DMS153 (cell line): Measurements from ENCODE around the gene NDC80.
"Not testable (repeated sequence)": the region's sequence is repeated elsewhere in the genome, so short reads cannot be mapped to it uniquely, and the experiment has no call there.

ENCODE experiments used
- DNase-seq: peaks from one replicate; lab custom pipeline; 2025; lab: John Stamatoyannopoulos, UW

NDC80 gene

GRCh38 chr18:2627821-2628276 lies 56.5 kb downstream of the NDC80 start:
- DNase-seq, result no peak

DNA sequence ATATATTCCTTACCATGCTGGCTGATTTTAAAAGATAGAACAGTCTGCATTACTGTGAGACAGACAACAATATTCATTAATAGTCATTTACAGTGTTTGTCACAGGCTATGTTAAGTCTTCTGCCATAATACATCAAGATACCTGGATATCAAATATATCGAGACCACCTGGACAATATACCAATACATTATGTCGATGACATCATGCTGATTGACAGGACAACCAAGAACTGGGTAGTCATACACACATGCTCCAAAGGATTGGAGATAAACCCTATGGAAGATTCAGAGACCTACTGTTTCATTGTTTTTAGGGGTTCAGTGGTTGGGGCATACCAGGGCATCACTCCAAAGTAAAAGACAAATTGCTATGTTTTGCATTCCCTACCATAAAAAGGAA lies 57.6 kb downstream of the NDC80 start:
- no peak for DNase-seq

DNA sequence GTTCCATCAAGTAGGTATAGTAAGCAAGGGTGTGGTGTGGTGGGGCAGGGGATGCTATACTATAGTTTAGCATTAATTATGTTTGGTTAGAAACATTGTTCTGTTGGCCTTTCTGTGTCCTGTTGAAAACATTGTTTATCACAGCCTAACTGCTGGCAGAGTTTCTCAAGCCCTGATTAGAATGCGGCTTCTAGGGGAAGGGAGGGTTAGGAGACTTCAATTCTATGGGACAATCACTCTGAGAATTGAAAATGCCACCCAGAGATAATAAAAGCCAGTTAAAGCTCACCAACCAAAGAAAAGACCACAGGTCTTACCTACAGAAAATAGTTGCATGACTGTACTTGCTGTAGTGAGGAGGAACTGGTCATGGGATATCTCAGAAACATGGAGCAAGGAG lies 64.2 kb downstream of the NDC80 start:
- DNase-seq, result no peak

- no peak for DNase-seq
Measured at GRCh38 chr18:2636126-2636631, 64.8 kb downstream of the NDC80 start.

GRCh38 chr18:2641638-2642037 lies 70.3 kb downstream of the NDC80 start:
- no peak for DNase-seq

DNA sequence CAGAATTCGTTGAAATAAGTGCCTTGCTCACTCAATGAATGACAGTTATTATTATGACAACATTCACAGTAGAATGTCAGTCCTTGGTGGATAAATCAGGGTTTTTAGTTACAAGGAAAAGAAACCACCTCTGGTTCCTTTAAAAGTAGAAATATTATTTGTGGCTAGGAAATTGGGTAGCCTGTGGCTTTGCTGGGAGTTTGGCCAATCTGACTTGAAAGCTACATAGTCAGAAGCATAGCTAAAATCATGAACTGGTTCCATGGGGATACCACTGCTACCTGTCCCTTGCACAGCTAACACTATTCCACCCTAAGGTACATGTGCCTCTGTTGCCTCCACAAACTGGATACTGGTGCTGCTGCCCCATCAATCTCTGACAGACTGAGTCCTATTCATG lies 71.4 kb downstream of the NDC80 start:
- no peak for DNase-seq

DNA sequence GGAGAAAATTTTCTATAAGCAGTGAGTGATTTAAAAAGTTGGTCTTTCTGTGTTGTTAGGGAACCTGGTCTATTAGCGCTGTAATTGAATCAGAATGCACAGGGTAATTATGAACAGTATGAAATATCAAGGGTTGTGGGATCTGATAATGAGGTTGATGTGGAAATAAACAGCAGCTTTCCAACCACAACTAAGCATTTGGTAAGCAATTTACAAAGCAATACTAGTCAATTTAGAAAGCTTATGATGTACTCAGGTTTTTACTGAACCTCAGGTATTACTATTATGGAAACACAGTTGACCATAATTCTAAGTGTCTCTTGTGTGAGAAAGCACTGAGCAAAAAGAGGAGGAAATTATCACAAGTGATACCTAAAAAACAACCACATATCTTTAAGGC lies 73.2 kb downstream of the NDC80 start:
- no peak for DNase-seq

DNA sequence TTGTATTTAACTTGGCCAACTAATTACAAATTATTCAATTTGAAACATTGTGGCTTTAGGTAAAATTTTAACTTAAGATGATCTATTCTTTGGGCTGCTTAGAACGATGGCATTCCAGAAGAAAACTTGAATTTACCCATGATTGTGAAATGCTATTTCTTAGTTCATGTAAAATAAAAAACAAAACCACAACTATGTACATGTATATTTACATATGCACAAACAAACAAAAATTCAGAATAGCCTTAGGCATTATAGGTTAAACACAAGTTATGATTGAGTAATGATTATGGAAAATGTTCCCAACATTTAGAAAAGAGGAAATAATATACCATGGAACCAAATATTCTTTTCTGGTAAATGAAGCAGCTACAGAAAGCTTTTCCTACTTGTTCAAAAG lies 80.6 kb downstream of the NDC80 start:
- no peak for DNase-seq

- DNase-seq, result no peak
Measured at GRCh38 chr18:2653467-2653866, 82.1 kb downstream of the NDC80 start.

- no peak for DNase-seq
Measured at GRCh38 chr18:2654169-2654927, 83.0 kb downstream of the NDC80 start.

DNA sequence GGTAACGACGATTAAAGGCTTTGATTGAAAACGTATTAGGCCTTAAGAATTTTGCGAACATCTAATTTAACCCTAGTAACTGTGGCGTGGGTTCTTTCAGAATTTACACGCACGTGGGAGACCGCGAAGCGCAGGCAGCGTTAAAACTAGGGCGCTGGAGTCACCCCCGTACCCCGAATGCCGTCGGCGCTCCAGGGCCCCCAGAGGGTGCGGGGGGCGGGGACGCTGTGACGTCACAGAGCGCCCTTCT lies 83.5 kb downstream of the NDC80 start:
- no peak for DNase-seq

DNA sequence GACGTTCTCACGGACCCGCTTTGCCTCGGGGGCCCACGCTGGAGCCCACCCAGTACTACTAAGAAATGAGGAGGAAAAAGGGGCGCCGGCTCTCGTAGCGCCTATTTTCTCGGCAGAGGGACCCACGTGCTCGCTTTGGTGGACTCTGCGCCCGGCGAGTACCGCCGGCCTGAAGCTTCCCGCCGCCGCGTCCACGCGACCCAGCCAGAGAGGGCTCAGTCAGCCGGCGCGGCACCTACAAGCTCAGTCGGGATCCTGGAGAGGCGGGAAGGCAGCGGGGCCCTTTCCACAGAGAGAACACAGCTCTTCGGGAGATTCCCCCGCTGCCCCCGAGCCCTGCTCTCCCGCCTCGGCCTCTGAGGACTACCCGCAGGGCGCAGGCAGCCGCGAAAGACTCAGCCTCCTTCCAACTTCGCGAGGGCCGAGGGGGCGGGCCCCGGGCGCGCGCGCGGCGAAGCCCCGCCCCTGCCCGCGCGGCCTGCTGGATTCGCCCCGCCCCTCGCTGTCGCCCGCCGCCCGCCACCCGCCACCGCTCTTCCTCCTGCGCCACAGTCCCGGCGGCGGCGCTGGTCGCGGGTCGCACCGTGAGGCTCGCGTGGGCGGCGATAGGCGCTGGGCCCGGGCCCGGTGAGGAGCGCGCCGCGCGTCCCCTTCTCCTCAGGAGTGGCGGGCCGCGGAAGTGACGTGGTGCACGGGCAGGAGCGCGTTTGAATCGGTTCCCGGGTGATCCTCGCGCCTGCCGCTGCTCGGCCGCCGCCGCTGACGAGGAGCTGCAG lies 84.0 kb downstream of the NDC80 start, which contains the start of gene SMCHD1:
TSS of gene SMCHD1 (plus strand) at position 549 of the 776 bp plus-strand sequence. CDS start 350 bp downstream, outside the sequence.
- DNase-seq, result peak; percentile 2

DNA sequence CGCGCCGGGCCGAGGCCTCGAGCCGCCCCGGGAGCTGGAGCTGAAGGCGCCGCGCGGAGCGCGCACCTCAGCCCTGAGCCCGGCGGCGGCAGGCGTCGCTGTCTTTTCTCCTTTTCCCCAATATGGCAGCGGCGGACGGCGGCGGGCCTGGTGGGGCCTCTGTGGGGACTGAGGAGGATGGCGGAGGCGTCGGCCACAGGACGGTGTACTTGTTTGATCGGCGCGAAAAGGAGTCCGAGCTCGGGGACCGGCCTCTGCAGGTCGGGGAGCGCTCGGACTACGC lies 84.5 kb downstream of the NDC80 start:
- DNase-seq, result no peak

DNA sequence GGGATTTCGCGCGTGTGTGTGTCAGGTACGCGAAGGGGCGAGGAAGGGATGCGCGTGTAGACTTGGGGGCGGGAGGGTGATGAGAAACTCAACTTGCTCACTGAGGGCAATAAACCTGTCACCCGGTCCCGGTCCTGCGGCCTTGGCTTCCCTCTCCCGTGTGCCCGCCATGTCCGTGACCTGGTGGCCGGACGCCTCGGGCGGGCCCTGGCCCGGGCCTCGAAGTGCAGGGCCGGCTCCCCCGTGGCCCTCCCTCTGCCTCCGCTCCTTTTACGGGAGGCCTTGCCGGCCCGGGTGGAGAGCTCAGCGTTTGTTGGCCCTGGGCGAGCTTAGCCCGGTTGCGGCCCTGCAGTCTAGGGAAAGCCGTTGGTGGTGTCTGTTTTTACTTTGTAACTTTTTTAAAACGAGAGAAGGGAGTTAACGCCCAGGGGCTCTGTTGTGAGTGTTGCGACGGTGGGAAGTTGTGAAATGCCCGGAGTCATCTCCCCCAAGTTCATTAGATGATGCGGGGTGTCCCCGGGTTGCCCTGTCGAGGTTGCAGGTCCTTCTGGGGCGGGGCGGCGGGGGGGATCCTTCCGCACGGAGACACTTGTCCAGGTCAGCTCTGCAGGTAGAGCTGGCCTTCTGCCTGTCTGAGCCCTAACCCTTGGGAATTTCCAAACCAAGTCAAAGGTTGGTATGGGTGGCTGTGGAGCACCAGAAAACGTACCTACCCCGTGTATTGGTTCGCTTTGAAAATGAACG lies 85.1 kb downstream of the NDC80 start:
- DNase-seq, result no peak

GRCh38 chr18:2656981-2657512 lies 85.7 kb downstream of the NDC80 start:
- DNase-seq, result no peak

DNA sequence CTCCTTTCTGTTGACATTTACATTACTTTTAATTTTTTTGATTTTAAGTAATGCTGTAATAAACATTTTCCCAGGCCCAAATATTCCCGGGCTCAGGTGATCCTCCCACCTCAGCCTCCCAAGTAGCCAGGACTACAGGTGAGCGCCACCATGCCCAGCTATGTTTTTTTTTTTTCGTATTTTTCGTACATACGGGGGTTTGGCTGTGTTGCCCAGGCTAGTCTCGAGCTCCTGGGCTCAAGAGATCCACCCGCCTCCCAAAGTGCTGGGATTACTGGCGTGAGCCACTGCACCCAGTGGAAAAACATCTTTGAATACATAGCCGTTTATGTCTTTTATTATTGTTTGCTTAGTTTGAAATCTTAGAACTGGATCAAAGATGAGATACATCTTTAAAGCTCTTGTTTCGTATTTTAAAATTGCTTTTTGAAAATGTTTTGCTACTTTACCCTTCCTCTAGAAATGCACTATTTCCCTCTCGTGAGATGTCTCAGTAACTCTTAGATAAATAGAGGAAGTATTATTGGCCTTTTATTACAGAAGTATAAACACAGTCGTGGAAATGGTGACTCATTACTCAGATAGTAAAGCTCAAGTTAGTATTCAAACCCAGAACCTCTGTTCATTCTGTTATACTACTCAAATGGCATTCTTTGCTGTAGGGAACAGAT lies 86.6 kb downstream of the NDC80 start:
- no peak for DNase-seq

- DNase-seq, result not testable (repeated sequence)
Measured at GRCh38 chr18:2660849-2661248, 89.5 kb downstream of the NDC80 start.

- not testable (repeated sequence) for DNase-seq
Measured at GRCh38 chr18:2662288-2662687, 90.9 kb downstream of the NDC80 start.

GRCh38 chr18:2662990-2663389 lies 91.6 kb downstream of the NDC80 start:
- DNase-seq, result no peak
